ENCODE results near the gene MRPL24. TPM values are rescaled to one million over a fixed set of nuclear protein-coding genes. Genes with fewer than 3 reads are reported as not detected.

Gene MRPL24
- total and polyA plus RNA-seq, 2 of the 13 experiments (the other 11 are each of a cell fraction or from before 2014, with no cell fraction given) = 38.1 to 42.9 TPM

DNA sequence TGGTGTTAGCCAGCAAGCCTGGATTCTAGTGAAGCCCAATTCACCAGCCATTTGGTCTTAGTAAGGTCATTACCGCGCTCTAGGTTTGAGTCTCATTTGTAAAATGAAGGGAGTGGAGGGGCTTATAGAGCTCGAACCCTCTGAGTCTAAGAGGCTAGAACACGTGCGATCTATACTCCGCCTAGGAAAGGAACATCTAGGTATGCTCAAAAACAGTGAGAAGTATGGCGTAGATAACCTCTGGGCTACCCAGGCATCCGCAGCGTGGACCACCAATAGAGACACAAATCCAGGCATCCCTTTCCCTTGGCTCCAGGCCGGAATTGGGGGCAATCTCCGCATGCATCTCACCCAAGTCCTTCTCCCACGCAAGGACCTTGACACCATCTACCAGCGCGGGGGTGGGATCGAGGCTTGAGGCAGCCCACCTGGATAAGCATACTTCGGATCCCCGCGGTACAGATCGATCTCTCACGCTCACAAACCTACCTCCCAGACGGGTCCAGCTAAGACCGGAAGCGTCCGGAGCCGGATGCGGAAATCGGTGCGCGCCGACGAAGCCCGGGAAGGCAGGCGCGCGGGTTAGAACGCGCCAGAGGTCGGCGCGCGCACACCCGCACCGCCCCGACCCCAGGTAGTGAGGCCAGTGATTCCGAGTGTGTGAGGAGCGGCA, 12.8 kb downstream of the MRPL24 start, which contains the start of gene METTL25B (continued):
- TF ChIP-seq ZBED4 (CRISPR knock-in tag; IDR thresholded peaks at IDR 0.05; ENCODE audit: borderline replicate concordance) (no peak; the same call in 1 of the 2 replicates), POGZ (CRISPR knock-in tag; IDR thresholded peaks at IDR 0.05) (no peak), MXI1 (IDR thresholded peaks at IDR 0.05; ENCODE audit: borderline replicate concordance, low read depth, low read length) (0 out of 3 replicates have a peak, but pooled peaks have one; percentile 69), FOXK2 (IDR thresholded peaks at IDR 0.05) (no peak), RERE (CRISPR knock-in tag; IDR thresholded peaks at IDR 0.05; ENCODE audit: low read depth) (no peak), ZNF331 (CRISPR knock-in tag; IDR thresholded peaks at IDR 0.05) (no peak), ZFP37 (CRISPR knock-in tag; IDR thresholded peaks at IDR 0.05; ENCODE audit: borderline replicate concordance) (no peak), ZNF878 (CRISPR knock-in tag; IDR thresholded peaks at IDR 0.05) (no peak), HOXA9 (CRISPR knock-in tag; IDR thresholded peaks at IDR 0.05; ENCODE audit: borderline replicate concordance) (no peak), ZNF773 (CRISPR knock-in tag; IDR thresholded peaks at IDR 0.05; ENCODE audit: borderline replicate concordance) (no peak), ATM (IDR thresholded peaks at IDR 0.05; ENCODE audit: borderline replicate concordance) (no peak), ZNF180 (CRISPR knock-in tag; IDR thresholded peaks at IDR 0.05; ENCODE audit: borderline replicate concordance, low read depth) (no peak), ZSCAN31 (CRISPR knock-in tag; IDR thresholded peaks at IDR 0.05; ENCODE audit: low read depth) (no peak), ZNF17 (CRISPR knock-in tag; IDR thresholded peaks at IDR 0.05) (no peak), PRPF4 (IDR thresholded peaks at IDR 0.05; ENCODE audit: low read depth, low read length, poor library complexity, severe bottlenecking) (no peak), ATF3 (CRISPR knock-in tag; IDR thresholded peaks at IDR 0.05) (no peak)
- TF ChIP-seq, protein P1, sequence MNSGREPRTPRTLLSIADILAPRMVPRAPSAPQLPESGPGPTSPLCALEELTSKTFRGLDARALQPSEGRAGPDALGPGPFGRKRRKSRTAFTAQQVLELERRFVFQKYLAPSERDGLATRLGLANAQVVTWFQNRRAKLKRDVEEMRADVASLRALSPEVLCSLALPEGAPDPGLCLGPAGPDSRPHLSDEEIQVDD (CRISPR knock-in tag; IDR thresholded peaks at IDR 0.05; ENCODE audit: borderline replicate concordance) = no peak
- TF ChIP-seq, protein P2, sequence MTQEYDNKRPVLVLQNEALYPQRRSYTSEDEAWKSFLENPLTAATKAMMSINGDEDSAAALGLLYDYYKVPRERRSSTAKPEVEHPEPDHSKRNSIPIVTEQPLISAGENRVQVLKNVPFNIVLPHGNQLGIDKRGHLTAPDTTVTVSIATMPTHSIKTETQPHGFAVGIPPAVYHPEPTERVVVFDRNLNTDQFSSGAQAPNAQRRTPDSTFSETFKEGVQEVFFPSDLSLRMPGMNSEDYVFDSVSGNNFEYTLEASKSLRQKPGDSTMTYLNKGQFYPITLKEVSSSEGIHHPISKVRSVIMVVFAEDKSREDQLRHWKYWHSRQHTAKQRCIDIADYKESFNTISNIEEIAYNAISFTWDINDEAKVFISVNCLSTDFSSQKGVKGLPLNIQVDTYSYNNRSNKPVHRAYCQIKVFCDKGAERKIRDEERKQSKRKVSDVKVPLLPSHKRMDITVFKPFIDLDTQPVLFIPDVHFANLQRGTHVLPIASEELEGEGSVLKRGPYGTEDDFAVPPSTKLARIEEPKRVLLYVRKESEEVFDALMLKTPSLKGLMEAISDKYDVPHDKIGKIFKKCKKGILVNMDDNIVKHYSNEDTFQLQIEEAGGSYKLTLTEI (CRISPR knock-in tag; conservative IDR thresholded peaks at IDR 0.05) = no peak

Measured in HepG2 (cell line).